ENCODE data around the gene MRM2.
"Not testable (repeated sequence)": the region's sequence is repeated elsewhere in the genome, so short reads cannot be mapped to it uniquely, and the experiment has no call there.

MRM2 gene

GRCh38 chr7:2270495-2270894 is 28.5 kb upstream of the MRM2 start:
- no peak overlapping the region for H3K27ac ChIP-seq
- ChIA-PET CTCF (interaction anchor here (0.6 to 1.0 kb wide), 2 partner anchors 39 to 77 kb away, joined by 4 to 7 read pairs; no protein-coding TSS in a partner anchor), POLR2A (ENCODE audit: low non-redundant PET) (no interaction called here)
- no peak for DNase-seq (ENCODE audit: low spot score)
- no peak for TF ChIP-seq CTCF (conservative IDR thresholded peaks at IDR 0.05; ENCODE audit: low read depth)

DNA sequence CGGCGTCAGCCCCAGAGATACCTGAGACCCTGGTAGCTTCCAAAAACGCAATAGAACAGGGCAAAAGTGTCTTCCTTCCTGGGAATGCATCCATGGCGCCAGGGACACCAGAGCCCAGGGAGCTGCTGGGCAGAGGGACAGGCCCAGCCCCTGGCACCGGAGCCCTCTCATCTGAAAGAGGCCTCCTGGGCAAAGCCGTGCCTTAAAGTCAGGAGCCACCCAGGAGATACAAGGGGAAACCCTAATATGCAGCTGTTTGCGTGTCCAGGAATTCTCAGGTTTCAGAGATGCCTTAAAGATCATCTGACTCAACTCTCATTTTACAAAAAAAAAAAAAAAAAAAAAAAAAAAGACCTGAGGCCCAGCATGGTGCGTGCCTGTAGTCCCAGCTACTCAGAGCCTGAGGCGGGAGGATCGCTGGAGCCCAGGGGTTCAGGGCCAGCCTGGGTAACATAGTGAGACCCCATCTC is 28.0 kb upstream of the MRM2 start:
- POLR2A ChIA-PET (ENCODE audit: low non-redundant PET): interaction anchor here (0.6 to 1.0 kb wide), 2 partner anchors 9 to 14 kb away, joined by 3 to 4 read pairs; no protein-coding TSS in a partner anchor
- no peak for DNase-seq (ENCODE audit: low spot score)
- CTCF ChIA-PET: interaction anchor here (1.0 to 1.1 kb wide), 2 partner anchors 10 to 78 kb away, joined by 3 to 7 read pairs; no protein-coding TSS in a partner anchor
- no peak for TF ChIP-seq CTCF (conservative IDR thresholded peaks at IDR 0.05; ENCODE audit: low read depth)
- peak overlapping the region; percentile 22; the same call in 1 of the 2 replicates for H3K27ac ChIP-seq

DNA sequence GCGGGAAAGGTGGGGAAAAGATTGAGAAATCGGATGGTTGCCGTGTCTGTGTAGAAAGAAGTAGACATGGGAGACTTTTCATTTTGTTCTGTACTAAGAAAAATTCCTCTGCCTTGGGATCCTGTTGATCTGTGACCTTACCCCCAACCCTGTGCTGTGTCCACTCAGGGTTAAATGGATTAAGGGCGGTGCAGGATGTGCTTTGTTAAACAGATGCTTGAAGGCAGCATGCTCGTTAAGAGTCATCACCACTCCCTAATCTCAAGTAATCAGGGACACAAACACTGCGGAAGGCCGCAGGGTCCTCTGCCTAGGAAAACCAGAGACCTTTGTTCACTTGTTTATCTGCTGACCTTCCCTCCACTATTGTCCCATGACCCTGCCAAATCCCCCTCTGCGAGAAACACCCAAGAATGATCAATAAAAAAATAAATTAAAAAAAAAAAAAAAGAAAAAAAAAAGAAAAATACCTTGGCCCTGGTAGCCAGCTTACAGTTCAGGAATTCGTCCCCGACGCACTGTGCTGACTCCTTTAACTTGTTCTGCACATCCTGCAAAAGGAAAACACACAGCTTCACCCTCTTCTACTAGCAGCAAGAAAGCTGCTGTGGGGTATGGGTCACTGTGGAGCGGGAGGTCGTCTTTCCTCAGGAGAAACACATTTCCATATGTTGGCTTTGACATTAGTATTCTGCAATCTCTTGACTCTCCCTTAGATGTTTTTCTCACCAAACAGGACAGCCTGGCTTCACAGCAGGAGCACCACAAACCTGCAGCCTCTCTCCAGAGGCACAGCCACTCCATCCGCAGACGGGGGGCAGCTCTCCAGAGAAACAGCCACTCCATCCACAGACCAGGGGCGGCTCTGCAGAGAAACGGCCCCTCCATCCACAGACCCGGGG is 27.3 kb upstream of the MRM2 start:
- CTCF ChIA-PET: interaction anchor here (1.0 to 1.1 kb wide), 2 partner anchors 11 to 78 kb away, joined by 3 to 7 read pairs; no protein-coding TSS in a partner anchor

GRCh38 chr7:2266911-2267310 is 24.9 kb upstream of the MRM2 start:
- CTCF ChIA-PET: no interaction called here
- H3K27ac ChIP-seq: peak overlapping the region; percentile 52
- POLR2A ChIA-PET (ENCODE audit: low non-redundant PET): no interaction called here
- DNase-seq (ENCODE audit: low spot score): peak; percentile 81
- TF ChIP-seq CTCF (conservative IDR thresholded peaks at IDR 0.05; ENCODE audit: low read depth): no peak

More for the DNA sequence above, 27.3 kb upstream of the MRM2 start:
- POLR2A ChIA-PET (ENCODE audit: low non-redundant PET): interaction anchor here (0.6 to 1.0 kb wide), 2 partner anchors 9 to 13 kb away, joined by 3 to 4 read pairs; no protein-coding TSS in a partner anchor
- DNase-seq (ENCODE audit: low spot score): not testable (repeated sequence)
- H3K27ac ChIP-seq: peak overlapping the region; percentile 22; the same call in 1 of the 2 replicates

- ChIA-PET CTCF (interaction anchor here (0.6 kb wide), 1 partner anchor 14 kb away, joined by 4 read pairs; no protein-coding TSS in a partner anchor), POLR2A (ENCODE audit: low non-redundant PET) (no interaction called here)
- DNase-seq (ENCODE audit: low spot score): no peak
- no peak for TF ChIP-seq CTCF (conservative IDR thresholded peaks at IDR 0.05; ENCODE audit: low read depth)
- no peak overlapping the region for H3K27ac ChIP-seq
Measured at GRCh38 chr7:2264158-2264557, 22.2 kb upstream of the MRM2 start.

DNA sequence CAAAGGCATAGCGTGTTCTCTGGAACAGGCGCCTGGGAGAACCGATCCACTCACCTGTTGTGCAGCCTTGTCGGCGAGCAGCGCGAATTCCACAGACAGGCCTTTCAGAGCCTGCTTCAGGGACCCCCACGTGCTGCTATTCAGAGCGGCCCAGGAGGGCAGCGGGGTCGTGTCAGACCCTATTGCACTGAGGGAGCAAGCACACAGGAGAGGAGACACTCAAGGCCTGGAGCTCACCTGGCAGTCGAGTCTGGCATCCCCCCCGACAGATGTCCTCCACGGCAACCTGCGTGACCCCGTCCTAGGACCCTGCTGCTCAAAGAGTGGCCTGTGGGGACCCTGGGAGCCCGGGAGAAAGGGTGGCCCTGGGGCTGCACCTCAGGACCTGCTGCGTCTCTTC is 21.2 kb upstream of the MRM2 start:
- POLR2A ChIA-PET (ENCODE audit: low non-redundant PET): no interaction called here
- no peak for DNase-seq (ENCODE audit: low spot score)
- CTCF ChIA-PET: no interaction called here
- TF ChIP-seq CTCF (conservative IDR thresholded peaks at IDR 0.05; ENCODE audit: low read depth): no peak
- no peak overlapping the region for H3K27ac ChIP-seq

All from RWPE1 (cell line).